Osteoblast (primary cell): Measurements from ENCODE around the gene TFIP11. TPM values are rescaled to one million over a fixed set of nuclear protein-coding genes. Genes with fewer than 3 reads are reported as not detected.
A peak's percentile ranks its signal among the peaks of the same experiment; 100 is the strongest.

Experiments used
- DNase-seq: peaks from one replicate; pipeline ENCODE4 v3.0.0; 2011; ENCODE audit warnings: low spot score, mixed read lengths; ENCODE audit not compliant: insufficient read length; ENCODE audit errors: missing footprints
- H2AFZ ChIP-seq: 2 replicates; pipeline ENCODE4 v1.6.0; 2011; ENCODE audit warnings: mild to moderate bottlenecking, low read length
- H3K27ac ChIP-seq: 2 replicates; pipeline ENCODE4 v1.5.1; 2011; ENCODE audit warnings: mild to moderate bottlenecking, low read depth, low read length, moderate library complexity
- H3K27me3 ChIP-seq: 2 replicates; pipeline ENCODE4 v1.6.0; 2012; ENCODE audit warnings: mild to moderate bottlenecking, control low read depth, inconsistent platforms, low read length, moderate library complexity; ENCODE audit not compliant: insufficient read depth
- H3K36me3 ChIP-seq: 2 replicates; pipeline ENCODE4 v1.5.1; 2011; ENCODE audit warnings: mild to moderate bottlenecking, low read length, control low read depth, moderate library complexity; ENCODE audit not compliant: insufficient read depth
- H3K4me1 ChIP-seq: 2 replicates; pipeline ENCODE4 v1.5.1; 2011; ENCODE audit warnings: mild to moderate bottlenecking, low read length, control low read depth, moderate library complexity; ENCODE audit not compliant: insufficient read depth
- H3K4me2 ChIP-seq: 2 replicates; pipeline ENCODE4 v1.6.0; 2011; ENCODE audit warnings: mild to moderate bottlenecking, low read length; ENCODE audit not compliant: insufficient read depth
- H3K4me3 ChIP-seq: fragments of 200-600 bp; sonication (generic); 3 replicates; pipeline ENCODE4 v1.5.1; 2012; ENCODE audit warnings: mild to moderate bottlenecking, low read length, inconsistent platforms; ENCODE audit not compliant: insufficient read depth
- H3K79me2 ChIP-seq: 2 replicates; pipeline ENCODE4 v1.6.0; 2012; ENCODE audit warnings: mild to moderate bottlenecking, low read length, control low read depth, inconsistent platforms; ENCODE audit not compliant: insufficient read depth
- H3K9me3 ChIP-seq: 2 replicates; pipeline ENCODE4 v1.5.1; 2011; ENCODE audit warnings: low read depth, low read length, control low read depth
- H4K20me1 ChIP-seq: 2 replicates; pipeline ENCODE4 v1.6.0; 2012; ENCODE audit warnings: mild to moderate bottlenecking, low read length, control low read depth; ENCODE audit not compliant: insufficient read depth
- total RNA-seq: library from RNA; depleted of rRNA; stranded (reverse); fragments of >200 nt; gene quantifications from 2 replicates; pipeline ENCODE4 v1.2.3, GENCODE V29; 2012
- TF ChIP-seq, protein P1 (sequence below): IDR thresholded peaks from 2 replicates; pipeline ENCODE4 v1.5.1; 2011; ENCODE audit warnings: mild to moderate bottlenecking, low read depth, low read length, moderate library complexity; ENCODE audit errors: extremely low read depth

Gene TFIP11
- total RNA-seq, 1 donor: 34.7 TPM

DNA sequence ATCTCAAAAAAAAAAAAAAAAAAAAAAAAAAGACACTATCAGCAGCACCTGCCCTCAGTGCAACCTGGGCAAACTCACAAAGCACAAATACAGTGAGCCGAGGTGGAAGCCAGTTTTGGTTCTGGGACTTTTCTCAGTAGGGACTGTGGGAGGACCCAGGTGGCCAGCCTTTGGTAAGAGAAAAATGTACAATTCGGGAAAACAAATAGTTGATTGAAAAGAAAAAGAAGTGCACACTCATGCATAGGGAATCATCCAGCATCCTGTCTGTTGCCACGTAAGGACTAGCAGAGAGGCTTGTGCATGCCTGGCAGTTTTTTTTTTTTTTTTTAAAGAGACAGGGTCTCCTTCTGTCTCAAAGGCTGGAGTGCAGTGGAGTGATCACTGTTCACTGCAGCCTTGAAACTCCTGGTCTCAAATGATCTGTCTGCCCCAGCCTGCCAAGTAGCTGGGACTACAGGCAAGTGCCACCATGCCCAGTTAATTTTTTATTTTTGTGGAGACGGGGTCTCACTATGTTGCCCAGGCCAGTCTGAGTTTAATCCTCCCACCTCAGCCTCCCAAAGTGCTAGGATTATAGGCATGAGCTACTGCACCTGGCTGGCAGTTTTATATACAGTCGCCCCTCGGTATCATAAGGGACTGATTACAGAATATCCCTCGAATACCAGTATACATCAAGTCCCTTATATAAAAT is 40.9 kb upstream of the TFIP11 start:
- Histone ChIP-seq H3K4me3 (peak overlapping the region; percentile 37), H3K79me2 (peaks cover 68% of the 10 kb centered on the region), H3K36me3 (no peaks in the 10 kb centered on the region), H3K4me2 (peak overlapping the region; percentile 75), H3K27ac (peak overlapping the region; percentile 94), H3K27me3 (no peaks in the 10 kb centered on the region), H2AFZ (no peak overlapping the region), H4K20me1 (no peaks in the 10 kb centered on the region), H3K9me3 (no peaks in the 10 kb centered on the region), H3K4me1 (peaks cover 49% of the 10 kb centered on the region)
- TF ChIP-seq, protein P1, sequence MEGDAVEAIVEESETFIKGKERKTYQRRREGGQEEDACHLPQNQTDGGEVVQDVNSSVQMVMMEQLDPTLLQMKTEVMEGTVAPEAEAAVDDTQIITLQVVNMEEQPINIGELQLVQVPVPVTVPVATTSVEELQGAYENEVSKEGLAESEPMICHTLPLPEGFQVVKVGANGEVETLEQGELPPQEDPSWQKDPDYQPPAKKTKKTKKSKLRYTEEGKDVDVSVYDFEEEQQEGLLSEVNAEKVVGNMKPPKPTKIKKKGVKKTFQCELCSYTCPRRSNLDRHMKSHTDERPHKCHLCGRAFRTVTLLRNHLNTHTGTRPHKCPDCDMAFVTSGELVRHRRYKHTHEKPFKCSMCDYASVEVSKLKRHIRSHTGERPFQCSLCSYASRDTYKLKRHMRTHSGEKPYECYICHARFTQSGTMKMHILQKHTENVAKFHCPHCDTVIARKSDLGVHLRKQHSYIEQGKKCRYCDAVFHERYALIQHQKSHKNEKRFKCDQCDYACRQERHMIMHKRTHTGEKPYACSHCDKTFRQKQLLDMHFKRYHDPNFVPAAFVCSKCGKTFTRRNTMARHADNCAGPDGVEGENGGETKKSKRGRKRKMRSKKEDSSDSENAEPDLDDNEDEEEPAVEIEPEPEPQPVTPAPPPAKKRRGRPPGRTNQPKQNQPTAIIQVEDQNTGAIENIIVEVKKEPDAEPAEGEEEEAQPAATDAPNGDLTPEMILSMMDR: no peak
- DNase-seq: peak; percentile 90

DNA sequence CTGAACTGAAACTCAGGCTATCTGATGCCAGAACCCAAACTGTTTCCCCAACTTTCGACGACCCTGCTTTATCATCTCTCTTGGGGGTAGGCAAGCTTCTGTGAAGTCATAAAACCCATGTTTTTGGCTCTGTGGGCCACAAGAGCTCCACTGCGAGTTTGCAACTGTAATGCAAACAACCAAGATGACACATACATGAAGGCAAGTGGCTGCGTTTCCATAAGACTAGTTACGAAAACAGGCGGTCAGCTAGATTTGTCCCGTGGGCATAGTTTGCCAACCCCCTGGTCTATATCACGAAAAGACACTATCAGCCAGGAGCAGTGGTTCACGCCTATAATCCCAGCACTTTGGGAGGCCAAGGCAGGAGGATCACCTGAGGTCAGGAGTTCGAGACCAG is 40.2 kb upstream of the TFIP11 start:
- Histone ChIP-seq H3K27ac (peak overlapping the region; percentile 94), H3K36me3 (peaks cover 2% of the 10 kb centered on the region), H3K9me3 (no peaks in the 10 kb centered on the region), H3K4me2 (peak overlapping the region; percentile 75), H3K4me1 (peaks cover 44% of the 10 kb centered on the region), H4K20me1 (no peaks in the 10 kb centered on the region), H3K79me2 (peaks cover 71% of the 10 kb centered on the region), H3K27me3 (no peaks in the 10 kb centered on the region), H3K4me3 (no peak overlapping the region), H2AFZ (no peak overlapping the region)
- TF ChIP-seq, protein P1: no peak
- DNase-seq: peak; percentile 95

DNA sequence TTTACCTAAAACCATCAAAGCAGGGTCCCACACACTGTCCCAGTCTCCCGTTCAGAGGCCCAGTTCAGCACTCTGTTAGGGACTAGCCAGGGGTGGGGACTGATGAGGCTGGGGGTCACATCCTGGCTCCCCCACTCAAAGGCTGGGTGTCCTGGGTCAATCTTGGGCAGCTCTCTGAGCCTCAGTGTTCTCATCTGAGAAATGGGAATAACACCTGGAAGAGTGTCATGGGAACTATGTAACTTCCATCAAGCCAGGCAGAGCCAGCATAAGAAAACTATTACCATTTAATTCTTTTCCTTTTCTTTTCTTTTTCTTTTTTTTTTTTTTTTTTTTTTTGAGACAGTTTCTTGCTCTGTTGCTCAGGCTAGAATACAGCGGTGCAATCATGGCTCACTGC is 39.3 kb upstream of the TFIP11 start:
- Histone ChIP-seq H3K79me2 (peaks cover 71% of the 10 kb centered on the region), H3K27me3 (no peaks in the 10 kb centered on the region), H2AFZ (no peak overlapping the region), H3K9me3 (no peaks in the 10 kb centered on the region), H3K4me1 (peaks cover 44% of the 10 kb centered on the region), H3K4me3 (no peak overlapping the region), H3K36me3 (peaks cover 9% of the 10 kb centered on the region), H4K20me1 (peaks cover 4% of the 10 kb centered on the region), H3K27ac (peak overlapping the region; percentile 94), H3K4me2 (peak overlapping the region; percentile 49)
- no peak for DNase-seq
- TF ChIP-seq, protein P1: no peak

DNA sequence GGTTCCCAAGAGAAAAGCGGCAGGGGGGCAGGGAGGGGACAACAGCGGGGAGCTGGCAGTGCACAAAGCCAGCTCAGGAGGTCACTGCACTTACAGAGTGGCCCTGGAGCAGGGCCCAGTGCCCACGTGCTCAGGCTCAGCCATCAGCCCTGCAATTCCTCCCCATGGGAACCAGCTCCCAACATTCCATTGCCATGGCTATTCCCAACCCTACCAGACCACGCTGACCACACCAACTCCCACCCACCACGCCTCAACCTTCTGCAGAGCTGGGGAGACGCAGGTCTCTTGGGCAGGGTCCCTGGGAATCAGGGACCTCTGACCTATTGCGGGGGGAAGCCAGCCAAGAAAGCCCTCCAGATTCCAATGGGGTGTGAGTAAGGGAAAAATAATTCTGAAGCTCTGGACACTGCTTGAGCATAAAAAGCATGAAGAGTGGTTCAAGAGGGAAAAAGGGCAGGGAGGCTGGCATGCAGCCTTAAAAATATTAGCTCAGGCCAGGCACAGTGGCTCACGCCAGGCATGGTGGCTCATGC is 38.3 kb upstream of the TFIP11 start:
- peaks cover 71% of the 10 kb centered on the region for H3K79me2 ChIP-seq
- peak overlapping the region; percentile 94 for H3K27ac ChIP-seq

More for the DNA sequence above, 38.3 kb upstream of the TFIP11 start:
- Histone ChIP-seq H3K36me3 (peaks cover 9% of the 10 kb centered on the region), H2AFZ (no peak overlapping the region), H4K20me1 (peaks cover 6% of the 10 kb centered on the region), H3K4me2 (peak overlapping the region; percentile 49), H3K27me3 (no peaks in the 10 kb centered on the region), H3K4me1 (peaks cover 44% of the 10 kb centered on the region), H3K4me3 (no peak overlapping the region), H3K9me3 (no peaks in the 10 kb centered on the region)
- TF ChIP-seq, protein P1: no peak
- peak; percentile 96 for DNase-seq
